GM23338 (cell line): ENCODE data around the gene NELFB. TPM values are rescaled to one million over a fixed set of nuclear protein-coding genes. Genes with fewer than 3 reads are reported as not detected.

Experiments used
- ATAC-seq: fragments of 200-7000 bp; cut with Tn5 transposase; 3 replicates; pipeline ENCODE4 v1.9.1; 2020
- DNase-seq: peaks from one replicate; pipeline ENCODE4 v3.0.0-alpha.2; 2015; ENCODE audit warnings: low spot score
- H2AFZ ChIP-seq: fragments of 200-600 bp; sonication (generic); 2 replicates; pipeline ENCODE4 v1.8.0; 2016; ENCODE audit warnings: antibody characterized with exemption, mild to moderate bottlenecking, moderate library complexity
- H3F3A ChIP-seq: fragments of 200-600 bp; sonication (generic); replicated peaks from 2 replicates; pipeline ENCODE4 v1.8.0; 2017; ENCODE audit warnings: antibody characterized with exemption, mixed run types, low read depth
- H3K27ac ChIP-seq: fragments of 200-600 bp; sonication (generic); 2 replicates; pipeline ENCODE4 v1.6.1; 2016; ENCODE audit warnings: low read depth
- H3K27me3 ChIP-seq: fragments of 200-600 bp; sonication (generic); 2 replicates; pipeline ENCODE4 v1.8.0; 2016; ENCODE audit warnings: mild to moderate bottlenecking, mixed run types, moderate library complexity; ENCODE audit not compliant: insufficient read depth
- H3K36me3 ChIP-seq: fragments of 200-600 bp; sonication (generic); 2 replicates; pipeline ENCODE4 v1.8.0; 2016; ENCODE audit warnings: mild to moderate bottlenecking; ENCODE audit not compliant: insufficient read depth
- H3K4me1 ChIP-seq: fragments of 200-600 bp; sonication (generic); 2 replicates; pipeline ENCODE4 v1.8.0; 2016; ENCODE audit warnings: mild to moderate bottlenecking, moderate library complexity; ENCODE audit not compliant: insufficient read depth
- H3K4me2 ChIP-seq: fragments of 200-600 bp; sonication (generic); 2 replicates; pipeline ENCODE4 v1.7.1; 2017; ENCODE audit warnings: mixed run types
- H3K4me3 ChIP-seq: fragments of 200-600 bp; sonication (generic); 2 replicates; pipeline ENCODE4 v1.6.1; 2016; ENCODE audit warnings: mixed run types
- H3K79me2 ChIP-seq: fragments of 200-600 bp; sonication (generic); replicated peaks from 2 replicates; pipeline ENCODE4 v1.8.0; 2017; ENCODE audit warnings: mild to moderate bottlenecking; ENCODE audit not compliant: insufficient read depth
- H3K9me2 ChIP-seq: fragments of 200-600 bp; sonication (generic); 2 replicates; pipeline ENCODE4 v1.8.0; 2017; ENCODE audit not compliant: insufficient read depth
- H4K20me1 ChIP-seq: fragments of 200-600 bp; sonication (generic); replicated peaks from 2 replicates; pipeline ENCODE4 v1.8.0; 2017; ENCODE audit warnings: mild to moderate bottlenecking; ENCODE audit not compliant: insufficient read depth
- H3K27ac Mint-ChIP-seq: 2 replicates; pipeline ENCODE4 v1.8.0; 2020; ENCODE audit warnings: inconsistent platforms, mild to moderate bottlenecking, moderate library complexity, mixed read lengths
- H3K27me3 Mint-ChIP-seq: 3 replicates; pipeline ENCODE4 v1.8.0; 2022; ENCODE audit warnings: low read depth, mild to moderate bottlenecking, moderate library complexity, mixed read lengths, inconsistent platforms; ENCODE audit not compliant: insufficient read depth, poor library complexity
- H3K36me3 Mint-ChIP-seq: 3 replicates; pipeline ENCODE4 v1.8.0; 2021; ENCODE audit warnings: low read depth, mild to moderate bottlenecking, inconsistent platforms, moderate library complexity, mixed read lengths
- H3K4me1 Mint-ChIP-seq: 3 replicates; pipeline ENCODE4 v1.8.0; 2020; ENCODE audit warnings: mild to moderate bottlenecking, inconsistent platforms, mixed read lengths
- H3K4me3 Mint-ChIP-seq: 3 replicates; pipeline ENCODE4 v1.8.0; 2021; ENCODE audit warnings: moderate library complexity, mild to moderate bottlenecking, inconsistent platforms, mixed read lengths
- H3K9me3 Mint-ChIP-seq: 3 replicates; pipeline ENCODE4 v1.8.0; 2020; ENCODE audit warnings: moderate library complexity, mild to moderate bottlenecking, inconsistent platforms, mixed read lengths
- EZH2 ChIP-seq: fragments of 200-600 bp; sonication (generic); IDR thresholded peaks from one replicate; pipeline ENCODE4 v1.8.0; 2017; ENCODE audit warnings: antibody characterized with exemption, mild to moderate bottlenecking, low read depth; ENCODE audit not compliant: unreplicated experiment
- EZH2phosphoT487 ChIP-seq: fragments of 200-600 bp; sonication (generic); IDR thresholded peaks from one replicate; pipeline ENCODE4 v1.8.1; 2018; ENCODE audit warnings: antibody characterized with exemption; ENCODE audit not compliant: unreplicated experiment
- JUNB ChIP-seq: IDR thresholded peaks from one replicate; pipeline ENCODE4 v1.6.1; 2016; ENCODE audit warnings: antibody characterized with exemption; ENCODE audit not compliant: unreplicated experiment
- POLR2AphosphoS5 ChIP-seq: IDR thresholded peaks from 2 replicates; pipeline ENCODE4 v1.6.1; 2016; ENCODE audit warnings: antibody characterized with exemption, low read depth
- STAT1 ChIP-seq: IDR thresholded peaks from one replicate; pipeline ENCODE4 v1.6.1; 2016; ENCODE audit warnings: antibody characterized with exemption; ENCODE audit not compliant: unreplicated experiment
- ZNF114 ChIP-seq: fragments of 250-450 bp; sonication (Bioruptor Pico); IDR thresholded peaks from 2 replicates; pipeline ENCODE4 v1.5.0; 2020; ENCODE audit warnings: mild to moderate bottlenecking, moderate library complexity
- polyA plus RNA-seq: library from polyadenylated mRNA; unstranded; fragments of >200 nt; fragmentation: Nextera tagmentation; extraction: Ambion mirVana; gene quantifications from 2 replicates; pipeline ENCODE4 v1.2.1, GENCODE V29; 2016
- total RNA-seq: library from RNA; depleted of rRNA; stranded (reverse); fragments of >200 nt; shearing (Covaris generic); gene quantifications from 2 replicates; pipeline ENCODE4 v1.2.3, GENCODE V29; 2014
- TF ChIP-seq, protein P1 (sequence below): fragments of 250-450 bp; sonication (Bioruptor Pico); IDR thresholded peaks from 2 replicates; pipeline ENCODE4 v1.5.0; 2020; ENCODE audit warnings: mild to moderate bottlenecking, moderate library complexity

NELFB gene
- total and polyA plus RNA-seq, 2 experiments from 2014 or later: 30.0 to 97.3 TPM

DNA sequence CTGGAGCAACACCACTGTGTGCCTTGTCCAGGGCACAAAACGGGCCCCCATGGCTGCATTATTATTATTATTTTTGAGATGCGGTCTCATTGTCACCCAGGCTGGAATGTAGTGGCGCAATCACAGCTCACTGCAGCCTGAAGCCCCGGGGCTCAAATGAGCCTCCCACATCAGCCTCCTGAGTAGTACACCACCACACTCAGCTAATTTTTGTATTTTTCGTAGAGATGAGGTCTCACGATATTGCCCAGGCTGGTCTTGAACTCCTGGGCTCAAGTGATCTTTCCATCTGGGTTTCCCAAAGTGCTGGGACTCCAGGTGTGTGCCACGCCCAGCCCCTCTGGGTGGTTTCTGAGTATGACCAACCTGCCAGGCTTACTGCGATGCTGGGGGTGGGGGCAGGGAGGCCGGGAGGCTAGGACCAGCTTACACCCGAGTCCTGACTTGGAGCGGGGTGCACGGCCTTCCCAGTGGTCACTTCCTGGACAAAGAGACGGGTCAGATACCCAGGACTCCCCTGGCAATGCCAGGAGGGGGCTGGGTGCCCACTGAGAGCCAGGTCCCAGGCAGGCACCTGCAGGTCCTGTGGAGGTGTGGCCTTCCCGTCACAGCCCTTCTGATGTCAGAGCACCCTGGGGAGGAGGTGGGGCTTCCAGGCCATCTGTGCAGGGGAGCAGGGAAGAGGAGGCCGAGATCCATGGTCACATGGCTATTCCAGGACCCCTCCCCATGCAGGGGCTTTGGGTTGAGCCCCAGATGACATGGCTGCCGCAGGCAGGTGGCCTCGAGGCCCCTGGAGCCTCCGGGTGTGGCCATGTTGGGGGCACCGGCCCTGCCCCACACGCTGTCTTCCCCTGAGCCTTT lies 55.3 kb downstream of the NELFB start (continued):
- TF ChIP-seq, protein P1, sequence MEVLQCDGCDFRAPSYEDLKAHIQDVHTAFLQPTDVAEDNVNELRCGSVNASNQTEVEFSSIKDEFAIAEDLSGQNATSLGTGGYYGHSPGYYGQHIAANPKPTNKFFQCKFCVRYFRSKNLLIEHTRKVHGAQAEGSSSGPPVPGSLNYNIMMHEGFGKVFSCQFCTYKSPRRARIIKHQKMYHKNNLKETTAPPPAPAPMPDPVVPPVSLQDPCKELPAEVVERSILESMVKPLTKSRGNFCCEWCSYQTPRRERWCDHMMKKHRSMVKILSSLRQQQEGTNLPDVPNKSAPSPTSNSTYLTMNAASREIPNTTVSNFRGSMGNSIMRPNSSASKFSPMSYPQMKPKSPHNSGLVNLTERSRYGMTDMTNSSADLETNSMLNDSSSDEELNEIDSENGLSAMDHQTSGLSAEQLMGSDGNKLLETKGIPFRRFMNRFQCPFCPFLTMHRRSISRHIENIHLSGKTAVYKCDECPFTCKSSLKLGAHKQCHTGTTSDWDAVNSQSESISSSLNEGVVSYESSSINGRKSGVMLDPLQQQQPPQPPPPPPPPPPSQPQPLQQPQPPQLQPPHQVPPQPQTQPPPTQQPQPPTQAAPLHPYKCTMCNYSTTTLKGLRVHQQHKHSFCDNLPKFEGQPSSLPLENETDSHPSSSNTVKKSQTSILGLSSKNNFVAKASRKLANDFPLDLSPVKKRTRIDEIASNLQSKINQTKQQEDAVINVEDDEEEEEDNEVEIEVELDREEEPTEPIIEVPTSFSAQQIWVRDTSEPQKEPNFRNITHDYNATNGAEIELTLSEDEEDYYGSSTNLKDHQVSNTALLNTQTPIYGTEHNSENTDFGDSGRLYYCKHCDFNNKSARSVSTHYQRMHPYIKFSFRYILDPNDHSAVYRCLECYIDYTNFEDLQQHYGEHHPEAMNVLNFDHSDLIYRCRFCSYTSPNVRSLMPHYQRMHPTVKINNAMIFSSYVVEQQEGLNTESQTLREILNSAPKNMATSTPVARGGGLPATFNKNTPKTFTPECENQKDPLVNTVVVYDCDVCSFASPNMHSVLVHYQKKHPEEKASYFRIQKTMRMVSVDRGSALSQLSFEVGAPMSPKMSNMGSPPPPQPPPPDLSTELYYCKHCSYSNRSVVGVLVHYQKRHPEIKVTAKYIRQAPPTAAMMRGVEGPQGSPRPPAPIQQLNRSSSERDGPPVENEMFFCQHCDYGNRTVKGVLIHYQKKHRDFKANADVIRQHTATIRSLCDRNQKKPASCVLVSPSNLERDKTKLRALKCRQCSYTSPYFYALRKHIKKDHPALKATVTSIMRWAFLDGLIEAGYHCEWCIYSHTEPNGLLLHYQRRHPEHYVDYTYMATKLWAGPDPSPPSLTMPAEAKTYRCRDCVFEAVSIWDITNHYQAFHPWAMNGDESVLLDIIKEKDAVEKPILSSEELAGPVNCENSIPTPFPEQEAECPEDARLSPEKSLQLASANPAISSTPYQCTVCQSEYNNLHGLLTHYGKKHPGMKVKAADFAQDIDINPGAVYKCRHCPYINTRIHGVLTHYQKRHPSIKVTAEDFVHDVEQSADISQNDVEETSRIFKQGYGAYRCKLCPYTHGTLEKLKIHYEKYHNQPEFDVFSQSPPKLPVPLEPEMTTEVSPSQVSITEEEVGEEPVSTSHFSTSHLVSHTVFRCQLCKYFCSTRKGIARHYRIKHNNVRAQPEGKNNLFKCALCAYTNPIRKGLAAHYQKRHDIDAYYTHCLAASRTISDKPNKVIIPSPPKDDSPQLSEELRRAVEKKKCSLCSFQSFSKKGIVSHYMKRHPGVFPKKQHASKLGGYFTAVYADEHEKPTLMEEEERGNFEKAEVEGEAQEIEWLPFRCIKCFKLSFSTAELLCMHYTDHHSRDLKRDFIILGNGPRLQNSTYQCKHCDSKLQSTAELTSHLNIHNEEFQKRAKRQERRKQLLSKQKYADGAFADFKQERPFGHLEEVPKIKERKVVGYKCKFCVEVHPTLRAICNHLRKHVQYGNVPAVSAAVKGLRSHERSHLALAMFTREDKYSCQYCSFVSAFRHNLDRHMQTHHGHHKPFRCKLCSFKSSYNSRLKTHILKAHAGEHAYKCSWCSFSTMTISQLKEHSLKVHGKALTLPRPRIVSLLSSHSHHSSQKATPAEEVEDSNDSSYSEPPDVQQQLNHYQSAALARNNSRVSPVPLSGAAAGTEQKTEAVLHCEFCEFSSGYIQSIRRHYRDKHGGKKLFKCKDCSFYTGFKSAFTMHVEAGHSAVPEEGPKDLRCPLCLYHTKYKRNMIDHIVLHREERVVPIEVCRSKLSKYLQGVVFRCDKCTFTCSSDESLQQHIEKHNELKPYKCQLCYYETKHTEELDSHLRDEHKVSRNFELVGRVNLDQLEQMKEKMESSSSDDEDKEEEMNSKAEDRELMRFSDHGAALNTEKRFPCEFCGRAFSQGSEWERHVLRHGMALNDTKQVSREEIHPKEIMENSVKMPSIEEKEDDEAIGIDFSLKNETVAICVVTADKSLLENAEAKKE (CRISPR knock-in tag): no peak
- no peak for TF ChIP-seq EZH2phosphoT487
- no peak for TF ChIP-seq ZNF114 (CRISPR knock-in tag)
- no peak for TF ChIP-seq JUNB
- no peak for TF ChIP-seq POLR2AphosphoS5
- TF ChIP-seq STAT1: no peak

DNA sequence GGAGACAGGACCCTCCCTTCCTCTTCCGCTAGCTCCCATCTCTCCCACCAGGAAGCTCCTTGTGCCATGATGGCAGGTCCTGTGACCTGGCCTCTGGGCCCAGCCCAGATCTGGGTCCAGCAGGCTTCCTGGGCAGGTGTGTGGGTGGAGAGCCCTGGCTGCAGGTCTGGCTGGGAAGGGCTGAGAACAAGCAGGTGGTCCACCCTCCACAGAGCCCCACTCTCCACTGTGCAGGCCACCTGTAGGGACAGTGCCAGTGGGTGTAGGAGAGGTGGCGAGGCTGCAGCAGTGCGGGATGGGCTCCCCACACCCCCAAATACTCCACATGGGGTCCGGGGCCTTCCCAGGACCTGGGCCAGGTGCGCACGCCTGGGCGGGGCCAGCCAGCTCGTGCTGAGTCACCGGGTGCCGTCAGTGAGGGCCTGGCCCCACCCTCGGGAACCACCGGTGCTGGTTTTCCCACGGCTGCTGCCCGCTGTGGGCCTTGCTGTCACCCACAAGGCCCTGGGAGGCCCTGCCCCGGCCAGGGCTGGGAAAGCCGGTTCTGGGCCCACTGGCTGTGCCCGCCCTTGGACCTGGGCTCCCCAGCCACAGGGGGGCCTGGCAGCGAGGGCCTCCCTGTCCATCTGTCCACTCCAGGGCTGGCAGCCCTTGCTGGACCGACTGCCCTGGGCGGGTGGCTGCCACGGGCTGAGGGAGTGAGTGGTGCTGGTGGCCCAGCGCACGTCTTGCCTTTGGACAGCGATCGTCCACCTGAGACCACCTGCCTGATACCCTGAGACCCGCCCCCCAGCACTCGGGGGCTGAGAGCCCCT lies 56.3 kb downstream of the NELFB start:
- Histone ChIP-seq H3K4me2 (no peak overlapping the region), H3K27me3 (no peaks in the 10 kb centered on the region), H4K20me1 (no peaks in the 10 kb centered on the region), H3K9me2 (no peaks in the 10 kb centered on the region), H3K27ac (no peak overlapping the region), H3K4me3 (no peak overlapping the region), H3K4me1 (peaks cover 8% of the 10 kb centered on the region; the same call in 1 of the 2 replicates), H3K36me3 (no peaks in the 10 kb centered on the region), H3F3A (no peaks in the 10 kb centered on the region), H2AFZ (no peak overlapping the region), H3K79me2 (no peaks in the 10 kb centered on the region)
- H3K4me3 Mint-ChIP-seq: no peak overlapping the region
- peaks cover 11% of the 10 kb centered on the region for H3K4me1 Mint-ChIP-seq
- H3K9me3 Mint-ChIP-seq: no peaks in the 10 kb centered on the region
- ATAC-seq (no peak), DNase-seq (no peak)
- H3K36me3 Mint-ChIP-seq: no peaks in the 10 kb centered on the region
- H3K27ac Mint-ChIP-seq: no peak overlapping the region
- peaks cover 7% of the 10 kb centered on the region for H3K27me3 Mint-ChIP-seq
- TF ChIP-seq JUNB: no peak
- TF ChIP-seq EZH2: no peak
- TF ChIP-seq, protein P1 (CRISPR knock-in tag): no peak
